Activated CD4-positive, alpha-beta T cell treated with anti-CD3 and anti-CD28 coated beads, Interleukin-10, Interleukin-2, amounts not matched to agents 100 ng/mL and 50 ng/mL, durations not matched to agents 16 hours and 8 hours (primary cell): ENCODE data around the gene CCDC167.
A peak's percentile ranks its signal among the peaks of the same experiment; 100 is the strongest.

Experiments
- DNase-seq: peaks from one replicate; pipeline ENCODE4 v3.0.0-alpha.2; 2020

CCDC167 gene

GRCh38 chr6:37499433-37500293 lies at the start of gene CCDC167:
Gene CCDC167 (minus strand): TSS chr6:37499893. CDS start chr6:37499863, 30 bp downstream.
- DNase-seq, result peak; percentile 99

DNA sequence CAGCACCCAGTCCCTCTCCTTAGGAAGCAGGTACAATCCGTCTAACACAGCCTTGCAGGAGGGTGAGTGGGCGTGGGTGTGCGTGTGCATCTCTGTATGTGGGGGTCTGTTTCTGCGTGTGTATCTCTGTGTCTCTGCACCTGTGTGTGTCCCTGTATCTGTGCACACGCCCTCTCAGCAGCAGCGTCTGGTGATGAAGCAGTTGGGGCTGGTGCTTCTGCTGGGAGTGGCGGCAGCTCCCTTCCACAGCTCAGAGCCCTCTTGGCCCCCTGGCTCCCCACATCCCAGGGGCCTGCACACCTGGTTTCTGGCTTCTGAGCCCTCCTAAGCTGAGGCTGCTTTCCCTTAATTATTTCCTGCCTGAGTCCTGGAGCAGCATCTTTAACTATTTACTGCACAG lies 49.5 kb upstream of the CCDC167 start:
- no peak for DNase-seq

GRCh38 chr6:37548067-37548674 lies 48.5 kb upstream of the CCDC167 start:
- no peak for DNase-seq

DNA sequence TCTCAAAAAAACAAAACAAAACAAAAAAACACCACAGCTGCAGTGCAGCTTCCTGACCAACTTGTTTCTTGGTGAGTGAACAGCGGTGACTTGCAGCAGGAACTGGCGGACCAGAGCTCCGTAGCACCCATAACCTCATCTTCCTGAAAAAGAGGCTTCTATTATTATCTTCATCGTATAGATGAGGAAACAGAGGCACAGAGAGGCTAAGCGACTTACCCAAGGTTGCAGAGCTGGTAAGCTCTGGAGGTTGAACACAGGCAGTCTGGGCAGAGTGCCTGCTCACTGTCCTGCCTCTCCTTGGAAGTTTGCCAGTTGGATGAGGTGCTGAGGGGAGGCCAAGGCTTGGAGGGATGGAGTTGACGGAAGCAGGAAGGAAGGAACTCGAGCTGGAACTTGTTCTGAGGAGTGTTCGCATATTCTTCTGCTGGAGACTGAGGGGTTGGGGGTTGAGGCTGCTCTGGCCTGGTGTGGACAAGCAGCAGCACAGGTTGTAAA lies 47.9 kb upstream of the CCDC167 start:
- no peak for DNase-seq

DNA sequence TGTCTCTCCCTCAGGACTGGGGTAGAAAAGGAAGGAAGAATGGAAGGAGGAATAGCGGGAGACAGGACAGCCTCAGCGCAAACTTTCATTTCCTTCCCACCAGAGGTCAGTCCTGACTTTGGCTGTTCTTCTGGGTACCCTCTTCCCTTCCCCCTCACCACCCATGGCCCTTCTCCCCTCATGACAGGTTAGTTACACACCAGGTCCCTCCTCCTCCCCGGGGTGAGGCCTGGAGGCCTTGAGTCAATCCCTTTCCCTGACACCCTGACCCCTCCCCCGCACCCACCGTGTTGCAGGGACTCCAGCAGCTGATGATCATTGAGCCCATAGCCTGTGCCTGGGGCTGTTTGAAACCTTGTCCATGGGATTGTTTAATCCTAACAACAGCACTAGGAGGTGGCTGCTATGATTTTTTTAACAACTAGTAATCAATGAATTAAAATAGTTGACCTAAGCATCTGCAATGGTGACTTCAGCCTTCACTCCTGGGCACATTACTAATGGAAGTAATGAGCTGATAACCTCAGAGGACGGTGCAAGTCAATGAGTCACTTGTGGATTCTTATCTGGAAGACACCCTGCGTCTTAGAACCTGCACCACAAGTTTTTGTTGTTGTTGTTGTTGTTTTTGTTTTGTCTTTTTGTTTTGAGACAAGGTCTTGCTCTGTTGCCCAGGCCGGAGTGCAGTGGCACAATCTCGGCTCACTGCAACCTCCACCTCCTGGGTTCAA lies 46.6 kb upstream of the CCDC167 start:
- DNase-seq, result no peak

- no peak for DNase-seq
Observed at GRCh38 chr6:37544530-37544929, 44.8 kb upstream of the CCDC167 start.

DNA sequence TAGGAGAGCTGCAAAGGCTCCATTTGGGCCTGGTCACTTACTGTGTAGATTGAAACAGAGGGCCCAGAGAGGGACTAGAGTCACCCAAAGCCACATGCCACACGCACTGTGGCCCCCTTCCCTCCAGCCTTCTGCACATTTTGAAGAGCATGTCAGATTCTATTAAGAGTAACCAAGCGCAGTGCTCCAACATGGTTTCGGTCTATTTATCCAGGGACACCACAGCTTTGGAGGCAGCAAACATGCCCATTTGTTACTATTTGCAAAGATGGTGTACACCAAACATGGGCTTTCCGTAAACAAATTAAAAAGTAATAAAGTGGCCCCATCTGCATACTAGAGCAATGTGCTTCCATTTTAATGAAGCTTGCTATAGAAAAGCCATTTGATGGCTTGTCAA lies 43.7 kb upstream of the CCDC167 start:
- no peak for DNase-seq

DNA sequence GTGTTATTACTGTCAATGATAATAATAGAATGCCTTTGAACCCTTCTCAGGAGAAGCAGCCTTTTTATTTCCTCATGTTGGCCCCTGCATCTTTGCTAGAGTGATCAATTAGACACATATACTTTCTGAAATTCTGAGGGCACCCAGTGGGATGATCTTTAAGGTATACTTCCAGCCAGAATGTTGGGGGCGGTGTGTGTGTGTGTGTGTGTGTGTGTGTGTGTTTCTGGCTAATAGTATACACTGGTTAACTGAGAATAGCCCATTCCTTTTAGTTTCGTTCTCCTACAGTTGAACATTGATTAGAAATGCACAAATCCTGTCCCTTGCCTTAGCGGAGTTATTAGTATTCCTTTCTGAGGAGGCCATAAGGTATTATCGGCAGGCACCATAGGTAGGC lies 41.7 kb upstream of the CCDC167 start:
- DNase-seq, result no peak

- DNase-seq, result no peak
Observed at GRCh38 chr6:37540390-37540789, 40.7 kb upstream of the CCDC167 start.

DNA sequence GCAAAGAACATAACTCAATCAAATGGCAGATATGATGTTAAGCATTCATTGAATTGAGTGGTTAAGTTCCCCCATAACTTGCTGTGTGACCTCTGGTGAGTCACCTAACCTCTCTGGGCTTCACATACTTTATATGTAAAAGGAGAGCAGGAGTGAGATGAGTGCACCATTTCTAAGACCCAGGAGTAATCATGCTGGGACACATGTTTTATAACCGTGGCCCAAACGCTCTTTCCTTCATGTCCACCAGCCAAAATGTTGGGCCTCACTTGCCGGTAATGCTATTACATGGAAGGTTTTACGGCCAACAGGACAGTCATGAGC lies 40.3 kb upstream of the CCDC167 start:
- no peak for DNase-seq

DNA sequence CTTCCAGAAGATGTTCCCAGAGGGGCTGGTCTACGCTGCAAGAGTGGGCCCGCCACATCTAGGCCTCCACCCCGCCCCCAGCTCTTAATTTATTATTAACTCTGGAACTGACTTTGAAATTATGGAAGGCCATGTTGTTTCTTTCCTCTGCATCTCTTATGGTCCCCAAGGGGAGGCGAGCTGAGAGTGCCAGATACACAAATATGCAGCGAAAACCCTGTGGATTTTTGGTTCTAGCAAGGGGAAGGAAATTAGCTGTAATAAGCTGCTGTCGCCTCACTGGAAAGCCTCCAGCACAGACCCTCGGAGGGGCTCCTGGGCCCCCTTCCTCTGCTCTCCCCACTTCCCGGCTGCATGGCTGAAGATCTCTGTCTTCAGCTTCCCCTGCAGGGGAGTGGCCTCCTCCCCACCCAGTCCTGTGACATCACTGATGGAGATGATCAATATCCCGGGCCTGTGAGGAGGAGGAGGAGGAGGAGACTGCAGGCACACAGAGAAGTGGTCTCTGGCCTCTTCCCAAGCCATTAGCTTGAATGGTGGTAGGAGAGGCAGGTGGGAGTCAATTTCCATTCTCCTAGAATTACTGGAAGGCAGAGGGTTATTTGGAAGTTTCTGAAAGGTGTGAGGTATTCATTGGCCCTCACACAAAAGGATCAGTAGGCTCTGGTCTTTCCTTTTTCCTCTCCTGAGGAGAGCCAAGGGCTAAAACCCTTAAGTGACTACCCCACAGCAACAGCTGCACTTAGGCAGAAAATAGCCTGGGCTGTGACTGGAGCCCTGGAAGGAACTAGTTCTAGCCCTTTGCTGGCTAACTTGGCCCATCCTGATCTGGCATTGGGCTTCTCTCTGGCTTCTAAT lies 39.7 kb upstream of the CCDC167 start:
- no peak for DNase-seq

DNA sequence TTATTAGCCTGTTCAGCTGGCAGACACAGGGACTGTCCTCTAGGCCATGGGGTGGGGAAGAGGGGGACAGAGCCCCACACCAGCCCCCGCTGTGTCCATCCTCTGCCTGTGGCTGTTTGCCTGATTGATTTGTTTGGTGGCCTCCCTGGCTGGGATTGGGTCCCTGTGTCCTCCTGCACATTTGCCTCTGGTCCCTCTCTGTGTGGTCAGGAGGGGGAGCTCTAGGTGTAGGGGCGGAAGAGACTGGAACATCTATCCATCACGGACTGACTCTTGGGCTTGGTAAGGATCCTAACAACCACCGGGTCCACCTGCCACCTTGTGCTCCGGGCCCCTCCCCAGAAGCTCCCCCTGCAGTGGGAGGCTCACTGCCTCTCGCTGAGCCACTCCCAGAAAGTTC lies 38.4 kb upstream of the CCDC167 start:
- DNase-seq, result no peak

DNA sequence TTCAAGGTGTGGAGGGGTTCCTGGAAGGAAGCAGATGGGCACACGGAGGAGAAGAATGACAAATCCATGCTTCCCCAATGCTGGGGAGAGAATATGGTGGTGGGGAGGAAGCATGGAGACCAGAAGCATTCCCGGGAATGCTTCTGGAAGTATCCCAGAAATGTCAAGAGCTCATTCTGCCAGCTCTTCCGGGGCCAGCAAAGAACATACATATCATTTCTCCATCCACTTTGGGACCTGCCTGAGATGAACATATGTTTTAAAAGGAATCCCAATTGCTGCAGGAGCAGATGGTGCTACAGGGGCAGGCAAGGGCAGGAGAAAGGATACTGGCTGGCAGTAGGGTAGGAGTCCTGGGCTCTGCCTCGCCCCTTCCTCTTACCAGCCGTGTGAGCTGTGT lies 37.9 kb upstream of the CCDC167 start:
- no peak for DNase-seq

GRCh38 chr6:37536491-37537190 lies 36.9 kb upstream of the CCDC167 start:
- no peak for DNase-seq

GRCh38 chr6:37535759-37536490 lies 36.2 kb upstream of the CCDC167 start:
- peak; percentile 17 for DNase-seq

- DNase-seq, result no peak
Observed at GRCh38 chr6:37535428-37535758, 35.7 kb upstream of the CCDC167 start.

GRCh38 chr6:37534893-37535292 lies 35.2 kb upstream of the CCDC167 start:
- DNase-seq, result no peak

- no peak for DNase-seq
Observed at GRCh38 chr6:37532122-37532521, 32.4 kb upstream of the CCDC167 start.

GRCh38 chr6:37531437-37532036 lies 31.8 kb upstream of the CCDC167 start:
- DNase-seq, result no peak

DNA sequence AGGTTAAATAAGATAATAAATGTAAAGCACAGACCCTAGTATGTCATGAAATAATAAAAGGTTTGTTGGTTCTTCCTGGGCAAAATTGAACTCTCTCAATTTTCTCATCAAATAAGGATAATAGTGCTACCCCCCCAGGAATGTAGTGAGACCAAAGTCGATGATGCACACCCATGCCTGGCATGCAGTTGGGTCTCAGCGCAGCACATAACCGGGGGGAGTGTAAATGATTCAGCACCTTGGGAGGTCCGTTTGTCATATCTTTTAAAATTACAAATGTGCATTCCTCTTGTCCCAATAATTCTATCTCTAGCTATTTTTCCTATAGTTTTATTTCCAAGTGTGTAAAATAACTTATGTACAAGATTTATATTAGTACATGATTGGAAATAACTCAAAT lies 31.3 kb upstream of the CCDC167 start:
- no peak for DNase-seq

DNA sequence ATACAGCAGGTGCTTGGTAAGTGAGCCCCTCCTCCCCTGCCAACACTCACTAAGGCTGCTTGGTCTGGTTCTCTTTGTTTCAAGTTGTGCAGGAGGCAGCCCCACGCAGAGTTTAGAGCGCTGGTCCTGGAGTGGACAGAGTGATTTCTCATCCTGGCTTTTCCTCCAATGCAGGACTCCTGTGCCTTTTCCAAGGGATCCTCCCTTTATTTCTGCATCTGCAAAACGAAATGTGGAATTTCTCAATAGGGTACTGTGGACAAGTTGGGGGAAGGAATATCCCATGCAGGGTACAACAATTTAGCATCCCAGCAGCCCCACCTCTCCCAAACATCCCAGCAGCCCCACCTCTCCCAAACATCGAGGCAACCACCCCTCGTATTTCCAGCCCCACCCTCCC lies 30.6 kb upstream of the CCDC167 start:
- DNase-seq, result no peak
